ENCODE results near the gene MALT1.

Gene MALT1

GRCh38 chr18:58766164-58766563, 94.9 kb downstream of the MALT1 start:
- WGBS (ENCODE audit: insufficient coverage), result 83% methylated on average over 3 of the region's 3 CpGs

GRCh38 chr18:58766946-58767345, 95.7 kb downstream of the MALT1 start:
- Histone ChIP-seq H3K4me3 (ENCODE audit: control insufficient read depth in 1 of 7, extremely low read depth in 1 of 7, insufficient read depth in 4 of 7, low read depth in 2 of 7, low read length in 6 of 7) (no peak overlapping the region), H3K9me3 (ENCODE audit: control extremely low read depth in 1 of 5, control insufficient read depth in 4 of 5, insufficient read depth in 2 of 5, low read depth in 1 of 5, low read length in 4 of 5) (no peaks in the 10 kb centered on the region), H3K4me1 (ENCODE audit: control extremely low read depth in 1 of 4, control insufficient read depth in 4 of 4, insufficient read depth in 4 of 4, low read length in 3 of 4) (peaks cover 0 to 23% (median 11%) of the 10 kb centered on the region in 4 experiments), H3K27ac (ENCODE audit: insufficient read depth in 1 of 2, low read depth in 1 of 2, low read length in 2 of 2, poor library complexity in 1 of 2, severe bottlenecking in 2 of 2) (no peak overlapping the region), H3K27me3 (replicated peaks in 2 of 5; ENCODE audit: control insufficient read depth in 4 of 5, insufficient read depth in 5 of 5, low read length in 4 of 5) (peaks cover 3 to 18% (median 8%) of the 10 kb centered on the region in 5 experiments), H3K36me3 (ENCODE audit: control insufficient read depth in 4 of 4, insufficient read depth in 4 of 4, low read length in 3 of 4) (no peaks in the 10 kb centered on the region)
- DNase-seq, result no peak
- CTCF ChIA-PET, result interaction anchor here (1.3 to 9.7 kb wide), 9 partner anchors 11 to 311 kb away, joined by 3 to 308 read pairs (median 33); partner anchors contain the start of gene MALT1
- POLR2A ChIA-PET, result no interaction called here
- WGBS (ENCODE audit: insufficient coverage), result 87% methylated on average over 7 of the region's 7 CpGs

More at GRCh38 chr18:58766164-58766563, 94.9 kb downstream of the MALT1 start:
- Histone ChIP-seq H3K27me3 (replicated peaks in 2 of 5; ENCODE audit: control insufficient read depth in 4 of 5, insufficient read depth in 5 of 5, low read length in 4 of 5) (peaks cover 3 to 18% (median 8%) of the 10 kb centered on the region in 5 experiments), H3K27ac (ENCODE audit: insufficient read depth in 1 of 2, low read depth in 1 of 2, low read length in 2 of 2, poor library complexity in 1 of 2, severe bottlenecking in 2 of 2) (no peak overlapping the region), H3K4me3 (ENCODE audit: control insufficient read depth in 1 of 7, extremely low read depth in 1 of 7, insufficient read depth in 4 of 7, low read depth in 2 of 7, low read length in 6 of 7) (no peak overlapping the region), H3K9me3 (ENCODE audit: control extremely low read depth in 1 of 5, control insufficient read depth in 4 of 5, insufficient read depth in 2 of 5, low read depth in 1 of 5, low read length in 4 of 5) (no peaks in the 10 kb centered on the region), H3K4me1 (ENCODE audit: control extremely low read depth in 1 of 4, control insufficient read depth in 4 of 4, insufficient read depth in 4 of 4, low read length in 3 of 4) (peaks cover 0 to 24% (median 13%) of the 10 kb centered on the region in 4 experiments), H3K36me3 (ENCODE audit: control insufficient read depth in 4 of 4, insufficient read depth in 4 of 4, low read length in 3 of 4) (no peaks in the 10 kb centered on the region)
- no peak for DNase-seq
- POLR2A ChIA-PET, result no interaction called here
- CTCF ChIA-PET, result interaction anchor here (1.0 to 9.7 kb wide), 7 partner anchors 12 to 305 kb away, joined by 4 to 308 read pairs (median 33); partner anchors contain the start of gene MALT1

GRCh38 chr18:58768293-58768974, 97.2 kb downstream of the MALT1 start:
- POLR2A ChIA-PET, result interaction anchor here (1.0 kb wide), 1 partner anchor 248 kb away, joined by 3 read pairs; no protein-coding TSS in a partner anchor
- WGBS (ENCODE audit: insufficient coverage), result 13% methylated on average over 39 of the region's 40 CpGs
- H3K4me3 ChIP-seq (ENCODE audit: control insufficient read depth in 1 of 7, extremely low read depth in 1 of 7, insufficient read depth in 4 of 7, low read depth in 2 of 7, low read length in 6 of 7), result peak overlapping the region in 4 of 7 experiments; percentile 19 to 67 (median 44)

GRCh38 chr18:58769321-58769720, 98.1 kb downstream of the MALT1 start:
- no peak for DNase-seq
- peaks cover 3 to 18% (median 8%) of the 10 kb centered on the region in 5 experiments for H3K27me3 ChIP-seq (replicated peaks in 2 of 5; ENCODE audit: control insufficient read depth in 4 of 5, insufficient read depth in 5 of 5, low read length in 4 of 5)
- no peak overlapping the region for H3K27ac ChIP-seq (ENCODE audit: insufficient read depth in 1 of 2, low read depth in 1 of 2, low read length in 2 of 2, poor library complexity in 1 of 2, severe bottlenecking in 2 of 2)
- no peaks in the 10 kb centered on the region for H3K36me3 ChIP-seq (ENCODE audit: control insufficient read depth in 4 of 4, insufficient read depth in 4 of 4, low read length in 3 of 4)
- WGBS (ENCODE audit: insufficient coverage), result 100% methylated on average over 8 of the region's 8 CpGs
- ChIA-PET CTCF (interaction anchor here (0.7 to 9.7 kb wide), 17 partner anchors 9 to 705 kb away, joined by 3 to 308 read pairs (median 5); no protein-coding TSS in a partner anchor), POLR2A (no interaction called here)
- no peak overlapping the region for H3K4me3 ChIP-seq (ENCODE audit: control insufficient read depth in 1 of 7, extremely low read depth in 1 of 7, insufficient read depth in 4 of 7, low read depth in 2 of 7, low read length in 6 of 7)
- no peaks in the 10 kb centered on the region for H3K9me3 ChIP-seq (ENCODE audit: control extremely low read depth in 1 of 5, control insufficient read depth in 4 of 5, insufficient read depth in 2 of 5, low read depth in 1 of 5, low read length in 4 of 5)
- H3K4me1 ChIP-seq (ENCODE audit: control extremely low read depth in 1 of 4, control insufficient read depth in 4 of 4, insufficient read depth in 4 of 4, low read length in 3 of 4), result peaks cover 0 to 16% (median 4%) of the 10 kb centered on the region in 4 experiments

More at GRCh38 chr18:58768293-58768974, 97.2 kb downstream of the MALT1 start:
- H3K4me1 ChIP-seq (ENCODE audit: control extremely low read depth in 1 of 4, control insufficient read depth in 4 of 4, insufficient read depth in 4 of 4, low read length in 3 of 4), result peaks cover 0 to 18% (median 6%) of the 10 kb centered on the region in 4 experiments
- CTCF ChIA-PET, result interaction anchor here (0.6 to 9.7 kb wide), 28 partner anchors 9 to 704 kb away, joined by 3 to 308 read pairs (median 4); no protein-coding TSS in a partner anchor
- DNase-seq, result peak; percentile 60 to 79 (median 77)
- H3K9me3 ChIP-seq (ENCODE audit: control extremely low read depth in 1 of 5, control insufficient read depth in 4 of 5, insufficient read depth in 2 of 5, low read depth in 1 of 5, low read length in 4 of 5), result no peaks in the 10 kb centered on the region
- H3K36me3 ChIP-seq (ENCODE audit: control insufficient read depth in 4 of 4, insufficient read depth in 4 of 4, low read length in 3 of 4), result no peaks in the 10 kb centered on the region
- no peak overlapping the region for H3K27ac ChIP-seq (ENCODE audit: insufficient read depth in 1 of 2, low read depth in 1 of 2, low read length in 2 of 2, poor library complexity in 1 of 2, severe bottlenecking in 2 of 2)
- H3K27me3 ChIP-seq (replicated peaks in 2 of 5; ENCODE audit: control insufficient read depth in 4 of 5, insufficient read depth in 5 of 5, low read length in 4 of 5), result peaks cover 3 to 18% (median 8%) of the 10 kb centered on the region in 5 experiments

GRCh38 chr18:58770601-58771000, 99.3 kb downstream of the MALT1 start:
- ChIA-PET CTCF (interaction anchor here (0.8 to 9.7 kb wide), 7 partner anchors 12 to 301 kb away, joined by 3 to 308 read pairs (median 48); no protein-coding TSS in a partner anchor), POLR2A (no interaction called here)
- WGBS (ENCODE audit: insufficient coverage), result 0% methylated on average over 1 of the region's 1 CpG
- Histone ChIP-seq H3K36me3 (ENCODE audit: control insufficient read depth in 4 of 4, insufficient read depth in 4 of 4, low read length in 3 of 4) (no peaks in the 10 kb centered on the region), H3K4me1 (ENCODE audit: control extremely low read depth in 1 of 4, control insufficient read depth in 4 of 4, insufficient read depth in 4 of 4, low read length in 3 of 4) (peaks cover 0 to 16% (median 4%) of the 10 kb centered on the region in 4 experiments), H3K27ac (ENCODE audit: insufficient read depth in 1 of 2, low read depth in 1 of 2, low read length in 2 of 2, poor library complexity in 1 of 2, severe bottlenecking in 2 of 2) (no peak overlapping the region), H3K9me3 (ENCODE audit: control extremely low read depth in 1 of 5, control insufficient read depth in 4 of 5, insufficient read depth in 2 of 5, low read depth in 1 of 5, low read length in 4 of 5) (no peaks in the 10 kb centered on the region), H3K27me3 (replicated peaks in 2 of 5; ENCODE audit: control insufficient read depth in 4 of 5, insufficient read depth in 5 of 5, low read length in 4 of 5) (peaks cover 0 to 14% (median 8%) of the 10 kb centered on the region in 5 experiments), H3K4me3 (ENCODE audit: control insufficient read depth in 1 of 7, extremely low read depth in 1 of 7, insufficient read depth in 4 of 7, low read depth in 2 of 7, low read length in 6 of 7) (no peak overlapping the region)
- no peak for DNase-seq

- H3K27me3 ChIP-seq (replicated peaks in 2 of 5; ENCODE audit: control insufficient read depth in 4 of 5, insufficient read depth in 5 of 5, low read length in 4 of 5), result peaks cover 0 to 5% (median under 1%) of the 10 kb centered on the region in 5 experiments
- no peak overlapping the region for H3K4me3 ChIP-seq (ENCODE audit: control insufficient read depth in 1 of 7, extremely low read depth in 1 of 7, insufficient read depth in 4 of 7, low read depth in 2 of 7, low read length in 6 of 7)
- no peak for DNase-seq
- no peaks in the 10 kb centered on the region for H3K9me3 ChIP-seq (ENCODE audit: control extremely low read depth in 1 of 5, control insufficient read depth in 4 of 5, insufficient read depth in 2 of 5, low read depth in 1 of 5, low read length in 4 of 5)
- no peak overlapping the region for H3K27ac ChIP-seq (ENCODE audit: insufficient read depth in 1 of 2, low read depth in 1 of 2, low read length in 2 of 2, poor library complexity in 1 of 2, severe bottlenecking in 2 of 2)
- peaks cover 0 to 16% (median 4%) of the 10 kb centered on the region in 4 experiments for H3K4me1 ChIP-seq (ENCODE audit: control extremely low read depth in 1 of 4, control insufficient read depth in 4 of 4, insufficient read depth in 4 of 4, low read length in 3 of 4)
- H3K36me3 ChIP-seq (ENCODE audit: control insufficient read depth in 4 of 4, insufficient read depth in 4 of 4, low read length in 3 of 4), result no peaks in the 10 kb centered on the region
- WGBS (ENCODE audit: insufficient coverage), result 100% methylated on average over 1 of the region's 4 CpGs
- ChIA-PET POLR2A (no interaction called here), CTCF (interaction anchor here (6.1 kb wide), 1 partner anchor 299 kb away, joined by 84 read pairs; no protein-coding TSS in a partner anchor)
Observed at GRCh38 chr18:58772161-58772560, 100.9 kb downstream of the MALT1 start.

- no peaks in the 10 kb centered on the region for H3K27me3 ChIP-seq (replicated peaks in 2 of 5; ENCODE audit: control insufficient read depth in 4 of 5, insufficient read depth in 5 of 5, low read length in 4 of 5)
- H3K4me3 ChIP-seq (ENCODE audit: control insufficient read depth in 1 of 7, extremely low read depth in 1 of 7, insufficient read depth in 4 of 7, low read depth in 2 of 7, low read length in 6 of 7), result no peak overlapping the region
- POLR2A ChIA-PET, result no interaction called here
- no peak for DNase-seq
- no peaks in the 10 kb centered on the region for H3K36me3 ChIP-seq (ENCODE audit: control insufficient read depth in 4 of 4, insufficient read depth in 4 of 4, low read length in 3 of 4)
- H3K4me1 ChIP-seq (ENCODE audit: control extremely low read depth in 1 of 4, control insufficient read depth in 4 of 4, insufficient read depth in 4 of 4, low read length in 3 of 4), result peaks cover 0 to 2% (median 0%) of the 10 kb centered on the region in 4 experiments
- H3K9me3 ChIP-seq (ENCODE audit: control extremely low read depth in 1 of 5, control insufficient read depth in 4 of 5, insufficient read depth in 2 of 5, low read depth in 1 of 5, low read length in 4 of 5), result no peaks in the 10 kb centered on the region
- no peak overlapping the region for H3K27ac ChIP-seq (ENCODE audit: insufficient read depth in 1 of 2, low read depth in 1 of 2, low read length in 2 of 2, poor library complexity in 1 of 2, severe bottlenecking in 2 of 2)
- CTCF ChIA-PET, result interaction anchor here (1.1 to 9.0 kb wide), 4 partner anchors 279 to 301 kb away, joined by 3 to 88 read pairs (median 4); no protein-coding TSS in a partner anchor
- WGBS (ENCODE audit: insufficient coverage), result 100% methylated on average over 3 of the region's 3 CpGs
Observed at GRCh38 chr18:58776084-58776483, 104.8 kb downstream of the MALT1 start.
